ENCODE data around the gene TCEAL3.

DNA sequence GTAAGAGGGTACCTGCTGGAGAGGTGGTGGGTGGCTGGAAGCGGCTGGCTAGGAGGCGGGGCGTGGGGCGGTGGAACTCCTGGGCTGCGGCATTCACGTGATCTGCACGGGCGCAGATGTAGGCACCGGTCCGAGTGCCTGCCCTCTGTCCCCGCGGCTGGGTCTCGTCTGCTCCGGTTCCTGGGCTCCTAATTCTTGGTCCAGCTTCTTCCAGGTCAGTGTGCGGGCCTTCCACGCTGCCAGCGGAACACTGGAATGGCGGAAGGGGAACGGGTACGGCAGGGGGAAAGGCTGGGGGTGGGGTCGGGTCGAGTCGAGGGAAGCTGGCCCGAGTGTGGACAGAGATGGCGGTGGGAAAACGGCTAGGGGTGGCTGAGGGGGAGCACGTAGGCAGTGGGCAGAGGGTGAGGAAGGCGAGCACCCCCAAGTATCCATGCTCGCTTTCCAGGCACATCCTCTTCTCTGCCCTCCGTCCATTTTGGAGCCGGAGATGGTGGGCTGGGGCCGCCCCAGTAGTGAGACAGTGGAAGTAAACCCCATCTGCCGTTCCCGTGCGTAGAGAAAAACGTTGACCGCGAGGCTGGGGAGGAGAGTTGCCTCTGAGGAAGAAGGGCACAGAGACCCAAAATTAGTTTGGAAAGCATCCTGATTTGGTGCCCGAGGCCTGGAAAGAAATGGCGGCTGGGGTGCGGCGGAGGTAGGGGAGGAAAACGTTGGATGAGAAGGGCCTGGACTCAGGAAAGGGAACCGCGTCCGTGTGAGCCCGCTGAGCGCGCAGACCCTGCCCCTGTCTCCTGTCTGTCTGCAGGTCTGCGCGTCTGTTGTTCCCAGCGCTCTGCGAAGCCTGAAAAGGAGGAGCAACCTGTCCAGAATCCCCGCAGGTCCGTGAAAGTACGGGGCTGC is 22.1 kb upstream of the TCEAL3 start, which contains the start of gene TCEAL4:
- TF ChIP-seq CTCF (IDR thresholded peaks at IDR 0.05): no peak
- TF ChIP-seq POLR2A (IDR thresholded peaks at IDR 0.05): peak; percentile 42 to 68
